Measurements from ENCODE around the gene HNMT. TPM values are rescaled to one million over a fixed set of nuclear protein-coding genes. Genes with fewer than 3 reads are reported as not detected.
"Not testable (repeated sequence)": the region's sequence is repeated elsewhere in the genome, so short reads cannot be mapped to it uniquely, and the experiment has no call there.

Gene HNMT
- total and polyA plus RNA-seq, 7 donors: 3.5 to 7.3 (median 5.2) TPM

DNA sequence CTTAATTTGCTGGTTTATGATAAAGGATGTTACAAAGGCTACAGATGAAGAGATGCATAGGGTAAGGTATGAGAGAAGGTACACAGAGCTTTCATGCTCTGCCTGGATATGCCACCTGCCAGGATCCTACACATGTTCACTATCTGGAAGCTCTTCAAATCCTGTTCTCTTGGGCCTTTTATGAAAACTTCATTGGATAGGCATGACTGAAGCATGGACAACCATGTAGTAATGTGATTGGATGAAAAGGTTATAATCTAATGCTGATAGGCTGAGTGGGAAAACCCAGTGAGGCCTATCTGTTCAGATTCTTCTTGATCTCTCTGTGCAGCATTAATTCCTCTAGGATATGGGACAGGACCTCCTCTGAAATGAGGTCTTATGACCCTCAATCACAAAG is 26.8 kb downstream of the HNMT start:
- H3K27ac ChIP-seq: no peak overlapping the region
- no peak overlapping the region for H3K4me3 ChIP-seq
- intact Hi-C loops (cut with DNase I): no loop called here
- no peaks in the 10 kb centered on the region for H3K27me3 ChIP-seq (ENCODE audit: insufficient read depth in 3 of 3, low read length in 2 of 3)
- H3K36me3 ChIP-seq (ENCODE audit: insufficient read depth in 1 of 2, low read depth in 1 of 2): no peaks in the 10 kb centered on the region
- TF ChIP-seq CTCF (IDR thresholded peaks at IDR 0.05): no peak
- ATAC-seq (no peak), DNase-seq (no peak)
- no peaks in the 10 kb centered on the region for H3K9me3 ChIP-seq
- no peaks in the 10 kb centered on the region for H3K4me1 ChIP-seq

DNA sequence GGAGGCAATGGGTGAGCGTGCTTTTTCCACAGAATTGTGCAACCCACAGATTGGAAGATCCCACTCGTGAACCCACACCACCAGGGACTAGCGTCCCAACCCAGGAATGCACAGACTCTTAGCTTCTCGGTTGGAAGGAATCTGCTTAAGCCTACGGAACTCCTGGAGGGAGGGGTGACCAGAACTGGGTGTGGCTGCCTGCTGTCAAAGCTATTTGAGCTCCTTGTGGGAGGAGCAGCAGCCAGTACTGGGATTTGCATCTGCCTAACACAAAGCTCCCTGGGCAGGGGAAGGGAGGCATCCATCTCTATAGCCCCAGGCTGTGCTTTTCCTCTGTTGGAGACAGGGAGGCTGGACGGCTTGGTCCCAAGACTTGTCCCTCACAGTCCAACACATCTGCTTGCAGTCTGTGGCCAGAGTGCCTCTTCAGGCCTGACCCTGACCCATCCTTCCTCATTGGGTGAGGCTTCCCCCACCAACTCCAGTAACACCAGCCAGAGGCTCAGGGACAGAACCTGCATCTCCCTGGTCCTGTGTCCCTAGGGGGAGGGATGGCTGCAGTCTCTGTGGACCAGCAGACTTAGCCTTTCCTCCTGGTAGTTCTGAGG is 27.9 kb downstream of the HNMT start:
- no peaks in the 10 kb centered on the region for H3K36me3 ChIP-seq (ENCODE audit: insufficient read depth in 1 of 2, low read depth in 1 of 2)
- ATAC-seq (no peak), DNase-seq (no peak)
- no peaks in the 10 kb centered on the region for H3K27me3 ChIP-seq (ENCODE audit: insufficient read depth in 3 of 3, low read length in 2 of 3)
- 92 to 96% (median 94%) methylated on average over 6 of the region's 6 CpGs for WGBS, 3 donors
- no peak overlapping the region for H3K27ac ChIP-seq
- no peaks in the 10 kb centered on the region for H3K4me1 ChIP-seq
- intact Hi-C loops (cut with DNase I): no loop called here
- TF ChIP-seq CTCF (IDR thresholded peaks at IDR 0.05): no peak
- H3K9me3 ChIP-seq: no peaks in the 10 kb centered on the region
- no peak overlapping the region for H3K4me3 ChIP-seq

GRCh38 chr2:137993715-137994476 is 29.6 kb downstream of the HNMT start:
- H3K4me3 ChIP-seq; H3K36me3 ChIP-seq (ENCODE audit: insufficient read depth in 1 of 2, low read depth in 1 of 2); H3K27me3 ChIP-seq (ENCODE audit: insufficient read depth in 3 of 3, low read length in 2 of 3); ATAC-seq; H3K9me3 ChIP-seq; intact Hi-C loops (cut with DNase I); H3K4me1 ChIP-seq; H3K27ac ChIP-seq; DNase-seq: not testable (repeated sequence)
- WGBS, 3 donors: 91 to 100% (median 96%) methylated on average over 1 of the region's 1 CpG

- H3K27me3 ChIP-seq (ENCODE audit: insufficient read depth in 3 of 3, low read length in 2 of 3); H3K36me3 ChIP-seq (ENCODE audit: insufficient read depth in 1 of 2, low read depth in 1 of 2); ATAC-seq; H3K4me3 ChIP-seq; H3K27ac ChIP-seq; H3K4me1 ChIP-seq; DNase-seq; H3K9me3 ChIP-seq; intact Hi-C loops (cut with DNase I): not testable (repeated sequence)
- WGBS, 3 donors: 80 to 86% (median 83%) methylated on average over 2 of the region's 2 CpGs
Measured at GRCh38 chr2:137995368-137995767, 31.1 kb downstream of the HNMT start.

DNA sequence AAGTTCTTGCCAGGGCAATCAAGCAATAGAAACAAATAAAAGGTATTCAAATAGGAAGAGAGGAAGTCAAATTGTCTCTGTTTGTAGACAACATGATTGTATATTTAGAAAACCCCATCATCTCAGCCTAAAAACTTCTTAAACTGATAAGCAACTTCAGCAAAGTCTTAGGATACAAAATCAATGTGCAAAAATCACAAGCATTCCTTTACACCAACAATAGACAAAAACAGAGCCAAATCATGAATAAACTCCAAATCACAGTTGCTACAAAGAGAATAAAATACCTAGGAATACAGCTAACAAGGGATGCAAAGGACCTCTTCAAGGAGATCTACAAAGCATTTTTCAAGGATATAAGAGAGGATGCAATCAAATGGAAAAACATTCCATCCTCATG is 31.9 kb downstream of the HNMT start:
- H3K9me3 ChIP-seq; H3K36me3 ChIP-seq (ENCODE audit: insufficient read depth in 1 of 2, low read depth in 1 of 2); H3K27ac ChIP-seq; H3K27me3 ChIP-seq (ENCODE audit: insufficient read depth in 3 of 3, low read length in 2 of 3); DNase-seq; intact Hi-C loops (cut with DNase I); H3K4me3 ChIP-seq; H3K4me1 ChIP-seq; ATAC-seq: not testable (repeated sequence)

GRCh38 chr2:137997733-137998132 is 33.5 kb downstream of the HNMT start:
- 97 to 98% (median 97%) methylated on average over 4 of the region's 4 CpGs for WGBS, 3 donors
- DNase-seq (peak in 1 of 2 donors; percentile 31), ATAC-seq (no peak)
- TF ChIP-seq CTCF (IDR thresholded peaks at IDR 0.05): no peak
- Histone ChIP-seq H3K4me3 (no peak overlapping the region), H3K4me1 (no peaks in the 10 kb centered on the region), H3K27ac (no peak overlapping the region), H3K36me3 (ENCODE audit: insufficient read depth in 1 of 2, low read depth in 1 of 2) (peaks cover 0 to 10% of the 10 kb centered on the region in 2 donors), H3K9me3 (no peaks in the 10 kb centered on the region), H3K27me3 (ENCODE audit: insufficient read depth in 3 of 3, low read length in 2 of 3) (no peaks in the 10 kb centered on the region)
- intact Hi-C loops (cut with DNase I): no loop called here
